Measurements from ENCODE around the gene ATP11A. TPM values are rescaled to one million over a fixed set of nuclear protein-coding genes. Genes with fewer than 3 reads are reported as not detected.

The ATP11A gene
- total RNA-seq, 4 donors from 2014 or later: 18.6 to 30.3 (median 26.8) TPM

- TF ChIP-seq, protein P1, sequence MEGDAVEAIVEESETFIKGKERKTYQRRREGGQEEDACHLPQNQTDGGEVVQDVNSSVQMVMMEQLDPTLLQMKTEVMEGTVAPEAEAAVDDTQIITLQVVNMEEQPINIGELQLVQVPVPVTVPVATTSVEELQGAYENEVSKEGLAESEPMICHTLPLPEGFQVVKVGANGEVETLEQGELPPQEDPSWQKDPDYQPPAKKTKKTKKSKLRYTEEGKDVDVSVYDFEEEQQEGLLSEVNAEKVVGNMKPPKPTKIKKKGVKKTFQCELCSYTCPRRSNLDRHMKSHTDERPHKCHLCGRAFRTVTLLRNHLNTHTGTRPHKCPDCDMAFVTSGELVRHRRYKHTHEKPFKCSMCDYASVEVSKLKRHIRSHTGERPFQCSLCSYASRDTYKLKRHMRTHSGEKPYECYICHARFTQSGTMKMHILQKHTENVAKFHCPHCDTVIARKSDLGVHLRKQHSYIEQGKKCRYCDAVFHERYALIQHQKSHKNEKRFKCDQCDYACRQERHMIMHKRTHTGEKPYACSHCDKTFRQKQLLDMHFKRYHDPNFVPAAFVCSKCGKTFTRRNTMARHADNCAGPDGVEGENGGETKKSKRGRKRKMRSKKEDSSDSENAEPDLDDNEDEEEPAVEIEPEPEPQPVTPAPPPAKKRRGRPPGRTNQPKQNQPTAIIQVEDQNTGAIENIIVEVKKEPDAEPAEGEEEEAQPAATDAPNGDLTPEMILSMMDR (IDR thresholded peaks at IDR 0.05; ENCODE audit: low read depth): no peak
Measured at GRCh38 chr13:112744168-112745021, 54.6 kb downstream of the ATP11A start.

- TF ChIP-seq, protein P1 (IDR thresholded peaks at IDR 0.05; ENCODE audit: low read depth): no peak
Measured at GRCh38 chr13:112746044-112746443, 56.2 kb downstream of the ATP11A start.

DNA sequence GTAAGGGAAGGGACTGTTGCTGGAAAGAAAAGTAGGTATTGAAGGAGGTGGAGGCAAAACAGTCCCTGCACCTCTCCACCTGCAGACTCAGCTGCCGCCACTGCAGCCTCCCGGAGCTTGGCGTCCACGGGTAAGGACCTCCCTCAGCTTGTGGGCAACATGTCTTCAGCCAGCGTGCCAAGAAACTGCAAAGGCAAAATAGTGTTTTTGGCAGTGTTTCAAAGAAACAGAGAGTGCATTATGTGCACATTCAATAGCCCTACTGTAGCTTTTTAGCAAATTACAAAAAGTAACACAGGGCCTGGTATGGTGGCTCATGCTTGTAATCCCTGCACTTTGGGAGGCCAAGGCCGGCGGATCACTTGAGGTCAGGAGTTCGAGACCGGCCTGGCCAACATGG, 57.4 kb downstream of the ATP11A start:
- TF ChIP-seq, protein P1 (IDR thresholded peaks at IDR 0.05; ENCODE audit: low read depth): no peak

- TF ChIP-seq, protein P1 (IDR thresholded peaks at IDR 0.05; ENCODE audit: low read depth): no peak
Measured at GRCh38 chr13:112748947-112749735, 59.3 kb downstream of the ATP11A start.

DNA sequence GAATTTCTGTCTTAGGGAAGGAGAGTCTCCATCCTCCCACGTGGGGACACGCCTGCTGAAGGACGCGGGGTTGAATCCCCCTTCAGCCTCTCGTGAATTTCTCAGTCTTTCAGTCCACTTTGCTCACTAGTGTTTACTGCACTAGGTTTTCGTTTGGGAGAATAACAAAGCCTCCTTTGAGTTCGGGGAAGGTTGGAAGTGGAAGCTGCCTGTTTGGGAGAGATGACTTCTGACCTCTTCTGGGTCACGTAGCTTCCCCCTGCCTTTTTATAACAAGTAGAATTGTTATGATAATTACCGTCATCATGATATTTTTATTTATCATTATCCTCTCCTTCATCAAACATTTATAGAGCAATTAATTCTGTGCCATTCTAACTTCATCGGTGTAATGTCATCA, 60.7 kb downstream of the ATP11A start:
- TF ChIP-seq, protein P1 (IDR thresholded peaks at IDR 0.05; ENCODE audit: low read depth): no peak

- TF ChIP-seq, protein P1 (IDR thresholded peaks at IDR 0.05; ENCODE audit: low read depth): no peak
Measured at GRCh38 chr13:112751617-112752016, 61.8 kb downstream of the ATP11A start.

GRCh38 chr13:112752211-112752610, 62.4 kb downstream of the ATP11A start:
- TF ChIP-seq, protein P1 (IDR thresholded peaks at IDR 0.05; ENCODE audit: low read depth): no peak
